GDM1 (cell line): ENCODE measurements around the gene ALX4.

Experiments
- DNase-seq: peaks from one replicate; lab custom pipeline; 2025; lab: John Stamatoyannopoulos, UW

The ALX4 gene

GRCh38 chr11:44244639-44245310, 65.2 kb downstream of the ALX4 start:
- no peak for DNase-seq

- DNase-seq: no peak
Measured at GRCh38 chr11:44243595-44244343, 66.2 kb downstream of the ALX4 start.

DNA sequence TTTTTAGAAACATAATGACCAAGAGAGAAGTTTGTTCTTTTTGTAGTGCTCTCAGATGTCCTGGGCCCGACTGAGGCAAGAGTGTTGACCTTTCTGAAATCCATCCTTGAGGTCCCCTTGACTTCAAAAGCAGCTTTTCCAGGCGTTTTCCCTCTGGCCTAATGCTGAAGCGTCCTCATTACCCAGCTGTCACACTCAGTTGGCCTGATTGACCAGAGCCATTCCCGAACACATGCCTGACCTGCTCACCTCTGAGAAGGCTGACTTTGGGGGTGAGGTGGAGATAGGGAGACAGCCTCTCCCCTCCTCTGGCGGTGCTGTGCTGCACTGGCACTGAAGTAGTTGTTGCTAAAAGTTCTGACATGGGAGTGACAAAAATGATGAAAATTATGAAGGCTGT, 66.9 kb downstream of the ALX4 start:
- no peak for DNase-seq

DNA sequence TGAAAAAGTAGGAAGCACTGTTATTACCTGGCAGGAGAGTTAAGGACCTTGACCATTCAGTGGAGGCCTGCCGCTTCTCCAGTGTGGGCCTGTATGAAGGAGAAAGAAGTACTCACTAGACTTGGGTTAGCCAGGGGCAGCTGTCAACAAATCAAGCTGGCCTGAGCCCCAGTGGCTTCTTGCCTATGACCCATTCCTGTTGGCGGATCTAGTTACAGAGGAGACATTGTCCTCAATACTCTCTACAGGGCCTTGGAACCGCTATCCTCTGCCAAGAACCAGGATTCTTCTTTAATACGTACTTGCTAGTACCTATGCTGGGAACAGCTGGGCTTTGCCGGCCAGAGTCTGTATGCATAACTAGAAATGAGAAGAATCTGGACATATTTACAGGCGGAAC, 68.1 kb downstream of the ALX4 start:
- DNase-seq: no peak

DNA sequence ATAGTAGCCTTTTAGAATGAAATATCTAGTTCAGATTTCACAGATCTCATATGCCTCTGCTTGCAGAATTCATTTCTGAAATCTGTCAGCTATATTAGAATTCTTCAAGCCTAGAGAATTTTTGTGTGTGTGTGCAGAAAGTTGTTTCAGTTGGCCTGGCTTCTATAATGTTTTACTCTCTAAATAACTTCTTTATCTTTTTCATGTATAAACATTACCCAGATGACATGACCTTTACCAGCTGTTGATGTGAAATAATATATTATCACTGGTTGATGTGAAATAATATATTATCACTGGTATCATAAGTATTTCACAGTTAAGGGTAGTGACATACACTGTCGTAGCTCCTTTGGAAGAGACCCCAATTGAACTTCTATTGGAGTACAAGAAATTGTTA, 72.8 kb downstream of the ALX4 start:
- no peak for DNase-seq

DNA sequence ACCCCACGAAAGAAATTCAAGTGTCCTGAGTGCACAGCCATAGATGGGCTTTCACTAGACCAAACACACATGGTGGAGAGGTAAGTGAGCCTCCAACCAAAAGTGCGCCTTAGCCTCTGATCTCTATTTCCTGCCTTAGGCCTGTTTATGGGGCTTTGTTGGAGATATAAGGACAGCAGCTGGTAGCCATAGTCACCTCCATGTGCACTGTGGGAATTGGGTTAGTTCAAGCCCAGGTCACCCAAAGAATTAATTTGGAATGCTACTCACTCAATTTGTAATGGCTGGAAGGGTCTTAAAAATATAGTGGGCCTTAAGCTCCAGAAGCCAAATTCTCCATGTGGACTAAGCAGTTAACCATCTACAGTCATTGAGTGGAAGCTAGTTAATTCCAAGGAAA, 73.6 kb downstream of the ALX4 start:
- no peak for DNase-seq

- DNase-seq: no peak
Measured at GRCh38 chr11:44235765-44236201, 74.2 kb downstream of the ALX4 start.

- DNase-seq: no peak
Measured at GRCh38 chr11:44229624-44230023, 80.3 kb downstream of the ALX4 start.

GRCh38 chr11:44229098-44229497, 80.8 kb downstream of the ALX4 start:
- no peak for DNase-seq

- DNase-seq: no peak
Measured at GRCh38 chr11:44228379-44228778, 81.6 kb downstream of the ALX4 start.

DNA sequence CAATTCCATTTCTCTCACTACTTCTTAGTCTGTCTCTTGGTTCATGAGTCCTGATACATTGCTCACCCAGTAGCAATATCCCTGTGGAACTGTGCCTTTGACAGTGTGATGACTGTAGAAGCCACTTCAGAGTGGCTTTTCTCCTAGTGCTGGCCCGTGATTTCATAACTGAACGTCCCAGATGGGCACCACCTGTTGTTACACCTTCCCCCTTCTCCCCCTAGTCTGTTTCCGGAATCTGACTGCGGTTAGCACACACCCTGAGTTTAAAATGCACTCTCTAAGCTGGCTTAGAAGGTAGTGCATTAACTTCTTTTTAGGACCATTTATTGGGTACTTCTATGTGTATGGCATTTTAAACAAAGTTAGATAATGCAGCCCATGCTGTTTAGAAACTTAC, 83.0 kb downstream of the ALX4 start:
- no peak for DNase-seq

DNA sequence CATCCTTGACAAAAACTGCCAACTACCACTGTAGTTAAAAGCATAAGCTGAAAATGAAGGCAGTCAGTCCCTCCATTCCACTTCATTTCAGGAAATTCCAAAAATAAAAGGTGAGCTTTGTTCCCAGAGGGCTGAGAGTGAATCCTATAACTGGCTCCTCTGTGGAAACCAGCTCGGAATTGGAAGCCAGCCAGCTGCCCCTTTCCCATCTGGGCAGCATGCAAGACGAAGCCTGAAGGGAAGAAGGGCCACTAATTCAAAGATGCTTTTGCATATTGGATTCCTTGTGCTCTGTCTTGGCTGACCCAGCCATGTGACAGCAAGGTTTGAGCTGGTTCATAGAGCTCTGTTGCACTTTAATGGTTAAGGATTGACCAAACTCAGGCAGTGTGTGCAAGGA, 83.4 kb downstream of the ALX4 start:
- DNase-seq: no peak

DNA sequence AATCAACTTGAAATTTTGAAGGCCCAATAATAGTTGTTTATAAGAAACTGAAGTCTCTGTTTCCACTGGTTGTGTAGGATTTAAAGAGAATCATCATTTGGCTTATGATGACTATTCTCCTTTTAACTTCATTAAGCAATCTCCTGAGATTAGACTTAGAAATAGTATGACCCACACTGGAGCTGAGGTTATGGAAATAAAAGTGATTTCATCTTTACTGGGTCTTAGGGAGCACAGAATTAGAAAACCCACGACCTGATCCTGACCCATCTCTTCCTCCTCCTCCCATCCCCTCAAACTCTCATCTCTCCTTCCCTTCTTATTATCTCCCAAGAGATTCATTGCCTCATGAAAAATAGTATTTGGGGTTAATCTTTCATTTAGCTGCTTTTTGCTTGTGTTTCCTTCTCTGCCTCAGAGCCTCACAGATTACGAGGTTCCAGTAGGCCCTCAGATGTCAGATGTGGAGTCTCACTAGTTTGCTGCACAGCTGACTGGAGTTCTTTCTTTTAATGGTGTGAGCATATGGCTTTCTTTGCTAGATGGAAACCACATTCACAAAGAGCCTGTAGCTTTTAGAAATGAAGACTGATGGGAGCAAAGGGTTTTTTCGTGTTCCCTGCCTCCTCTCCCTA, 85.0 kb downstream of the ALX4 start:
- no peak for DNase-seq

DNA sequence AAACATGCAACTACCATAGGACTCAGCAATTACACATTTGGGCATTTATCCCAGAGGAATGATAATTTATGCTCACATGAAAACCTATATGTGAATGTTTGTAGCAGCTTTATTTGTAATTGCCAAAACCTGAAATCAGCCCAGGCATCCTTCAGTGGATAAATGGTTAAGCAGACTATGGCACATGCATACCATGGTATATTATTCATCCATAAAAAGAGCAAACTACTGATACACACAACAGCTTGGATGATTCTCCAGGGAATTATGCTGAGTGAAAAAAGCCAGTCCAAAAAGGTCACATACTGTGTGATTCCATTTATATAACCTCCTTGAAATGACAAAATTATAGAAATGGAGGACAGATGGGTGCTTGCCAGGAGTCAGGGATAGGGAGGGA, 86.7 kb downstream of the ALX4 start:
- no peak for DNase-seq

GRCh38 chr11:44221992-44222391, 87.9 kb downstream of the ALX4 start:
- no peak for DNase-seq

DNA sequence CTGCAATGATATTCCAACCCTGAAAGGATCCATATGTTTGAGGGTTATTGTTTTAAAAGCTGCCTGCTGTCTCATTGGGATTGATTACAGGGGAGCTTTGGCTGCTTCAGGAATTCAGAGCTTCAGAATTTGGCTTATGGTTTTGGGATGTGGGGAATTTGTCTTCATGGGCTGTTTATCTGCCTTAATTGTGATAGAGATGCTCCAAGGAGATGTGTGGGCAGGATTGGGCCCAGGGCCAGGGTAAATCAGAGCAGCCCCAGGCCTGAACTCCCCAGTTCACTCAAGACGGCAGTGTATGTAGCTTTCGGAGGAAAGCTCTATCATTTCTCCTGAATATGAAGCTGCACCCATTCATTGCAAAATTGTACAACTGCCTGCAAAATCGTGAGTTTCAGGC, 88.5 kb downstream of the ALX4 start:
- DNase-seq: no peak

- DNase-seq: no peak
Measured at GRCh38 chr11:44219830-44220796, 89.8 kb downstream of the ALX4 start.

DNA sequence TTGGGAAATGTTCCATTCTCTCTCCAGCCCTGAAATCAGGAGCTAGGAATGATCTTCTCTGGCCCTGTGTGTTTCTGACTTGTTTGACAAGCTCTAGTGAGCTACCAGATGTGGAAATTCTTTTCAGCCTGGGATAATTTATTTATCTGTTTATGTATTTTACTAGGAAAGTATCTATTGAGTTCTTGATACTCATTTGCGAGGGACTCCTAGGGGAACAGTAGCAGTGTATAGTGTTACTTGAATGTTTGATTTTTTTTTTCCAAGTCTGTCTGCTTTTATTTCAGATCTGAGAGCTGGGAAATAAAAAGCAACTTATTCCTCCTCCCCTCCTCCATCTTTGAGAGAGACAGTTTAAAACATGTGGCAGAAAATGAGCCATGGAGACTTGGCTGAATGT, 92.5 kb downstream of the ALX4 start:
- no peak for DNase-seq

- DNase-seq: no peak
Measured at GRCh38 chr11:44213148-44213547, 96.8 kb downstream of the ALX4 start.

DNA sequence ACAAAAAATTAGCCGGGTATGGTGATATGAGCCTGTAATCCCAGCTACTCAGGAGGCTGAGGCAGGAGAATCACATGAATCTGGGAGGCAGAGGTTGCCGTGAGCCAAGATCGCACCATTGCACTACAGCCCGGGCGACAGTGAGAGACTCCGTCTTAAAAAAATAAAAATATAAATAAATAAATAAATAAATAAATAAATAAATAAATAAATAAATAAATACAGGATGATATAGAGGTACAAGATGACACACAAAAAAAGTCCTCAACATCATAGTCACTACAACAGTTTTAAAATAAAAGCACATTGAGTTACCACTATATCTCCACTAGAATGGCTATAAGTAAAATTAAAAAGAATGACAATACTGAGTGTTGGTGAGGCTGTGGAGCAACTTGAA, 97.8 kb downstream of the ALX4 start:
- DNase-seq: no peak
